GM23248 (cell line): ENCODE measurements around the gene OR2C3.

Source experiments
- EZH2 ChIP-seq: fragments of 200-600 bp; sonication (generic); IDR thresholded peaks from 2 replicates; pipeline ENCODE4 v1.6.1; 2018; ENCODE audit warnings: antibody characterized with exemption, mild to moderate bottlenecking; ENCODE audit not compliant: insufficient read depth, poor library complexity, severe bottlenecking
- EZH2phosphoT487 ChIP-seq: fragments of 200-600 bp; sonication (generic); IDR thresholded peaks from 2 replicates; pipeline ENCODE4 v1.6.1; 2018; ENCODE audit warnings: antibody characterized with exemption, moderate library complexity, mild to moderate bottlenecking, low read depth; ENCODE audit not compliant: insufficient read depth

- TF ChIP-seq EZH2: no peak
- TF ChIP-seq EZH2phosphoT487: no peak
These were observed at the start of gene OR2C3 for GRCh38 chr1:247536340-247536739.
